Lower leg skin (tissue), 3 donors: ENCODE data around the gene NXPH2.

Experiments
- CTCF ChIP-seq, 3 donors: fragments of 450-650 bp; IDR thresholded peaks; one replicate each; pipeline ENCODE4 v1.5.1; 2016; ENCODE audit warnings: antibody characterized with exemption in 3 of 3, mild to moderate bottlenecking in 3 of 3, moderate library complexity in 2 of 3
- POLR2A ChIP-seq, 2 donors: fragments of 450-650 bp; IDR thresholded peaks; one replicate each; pipeline ENCODE4 v1.6.1; 2016 to 2017; ENCODE audit warnings: antibody characterized with exemption in 2 of 2, mild to moderate bottlenecking in 1 of 2, moderate library complexity in 1 of 2

DNA sequence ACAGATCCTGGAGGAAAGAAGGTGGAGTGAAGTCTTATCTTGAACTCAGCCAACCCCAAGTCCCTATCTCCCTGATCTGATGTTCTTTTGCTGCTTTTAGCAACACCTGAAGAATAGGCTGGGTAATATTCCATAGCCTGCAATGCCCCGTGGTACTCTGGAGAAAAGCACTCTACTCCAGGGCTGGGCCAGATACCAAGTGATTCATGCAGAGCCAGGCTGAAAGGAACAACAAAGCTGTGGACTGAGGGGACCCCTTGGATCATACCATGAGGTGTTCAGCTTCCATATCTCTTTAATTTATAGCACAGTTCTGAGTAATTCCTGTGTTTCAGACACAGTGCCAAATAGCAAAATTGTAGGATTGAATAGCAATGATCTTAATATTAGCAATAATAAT, 130.6 kb downstream of the NXPH2 start:
- TF ChIP-seq CTCF (IDR thresholded peaks at IDR 0.05) (no peak), POLR2A (IDR thresholded peaks at IDR 0.05) (no peak)
